Activated CD8-positive, alpha-beta T cell treated with anti-CD3 and anti-CD28 coated beads for 36 hours (primary cell): ENCODE measurements around the gene C19orf25. TPM values are rescaled to one million over a fixed set of nuclear protein-coding genes. Genes with fewer than 3 reads are reported as not detected.

Experiments used
- ATAC-seq: fragments of 200-7000 bp; cut with Tn5 transposase; one replicate; pipeline ENCODE4 v1.10.0; 2021; ENCODE audit warnings: mild to moderate bottlenecking, moderate library complexity
- CTCF ChIA-PET: fragments of 350-600 bp; sonication (Branson Sonifier 250); formaldehyde crosslinking; loops from one replicate; lab custom pipeline; 2021; ENCODE audit warnings: antibody characterized with exemption; lab: Charles Lee
- POLR2A ChIA-PET: fragments of 350-600 bp; sonication (Branson Sonifier 250); formaldehyde crosslinking; loops from one replicate; lab custom pipeline; 2021; ENCODE audit warnings: antibody characterized with exemption; lab: Charles Lee
- DNase-seq: peaks from one replicate; pipeline ENCODE4 v3.0.0-alpha.2; 2020
- H3K27ac Mint-ChIP-seq: one replicate; pipeline ENCODE4 v1.8.0; 2021; ENCODE audit warnings: mild to moderate bottlenecking, mixed read lengths
- H3K27me3 Mint-ChIP-seq: one replicate; pipeline ENCODE4 v1.8.0; 2021; ENCODE audit warnings: mixed read lengths
- H3K36me3 Mint-ChIP-seq: one replicate; pipeline ENCODE4 v1.8.0; 2021; ENCODE audit warnings: low read depth, mixed read lengths
- H3K4me1 Mint-ChIP-seq: one replicate; pipeline ENCODE4 v1.8.0; 2021; ENCODE audit warnings: low read depth, mixed read lengths
- H3K4me3 Mint-ChIP-seq: one replicate; pipeline ENCODE4 v1.8.0; 2021; ENCODE audit warnings: mild to moderate bottlenecking, moderate library complexity, mixed read lengths
- H3K9me3 Mint-ChIP-seq: one replicate; pipeline ENCODE4 v1.8.0; 2021; ENCODE audit warnings: mixed read lengths
- CTCF ChIP-seq: fragments of 200-600 bp; IDR thresholded peaks from one replicate; pipeline ENCODE4 v1.8.0; 2022; ENCODE audit warnings: antibody characterized with exemption, mild to moderate bottlenecking
- intact Hi-C: fragments of 100-400 bp; cut with micrococcal nuclease; formaldehyde crosslinking; loops from one replicate; pipeline ENCODE4 v1.10.0; 2022
- total RNA-seq, 2 experiments: library from RNA; stranded (reverse); gene quantifications; one replicate each; pipeline ENCODE4 v1.2.3, GENCODE V29; 2021

C19orf25 gene
- total RNA-seq, 2 experiments from 2014 or later = 21.3 to 21.5 TPM

GRCh38 chr19:1470305-1471009 lies 8.6 kb downstream of the C19orf25 start:
- POLR2A ChIA-PET = interaction anchor here (0.7 to 1.8 kb wide), 4 partner anchors 26 to 119 kb away, joined by 3 to 4 read pairs (median 4); no protein-coding TSS in a partner anchor
- ATAC-seq (peak; percentile 62), DNase-seq (peak; percentile 79)
- H3K4me3 Mint-ChIP-seq = peak overlapping the region; percentile 58
- CTCF ChIA-PET = no interaction called here
- peaks cover 13% of the 10 kb centered on the region for H3K27me3 Mint-ChIP-seq
- H3K27ac Mint-ChIP-seq = no peak overlapping the region
- no peaks in the 10 kb centered on the region for H3K36me3 Mint-ChIP-seq
- TF ChIP-seq CTCF = no peak
- H3K9me3 Mint-ChIP-seq = no peaks in the 10 kb centered on the region
- intact Hi-C loops = no loop called here
- H3K4me1 Mint-ChIP-seq = peaks cover 11% of the 10 kb centered on the region

- no peak for ATAC-seq
- ChIA-PET POLR2A (no interaction called here), CTCF (no interaction called here)
- TF ChIP-seq CTCF = no peak
- no peak for DNase-seq
- Mint-ChIP-seq H3K4me3 (peak overlapping the region; percentile 58), H3K9me3 (no peaks in the 10 kb centered on the region), H3K36me3 (no peaks in the 10 kb centered on the region), H3K4me1 (peaks cover 11% of the 10 kb centered on the region), H3K27ac (no peak overlapping the region), H3K27me3 (peaks cover 13% of the 10 kb centered on the region)
- intact Hi-C loops = no loop called here
These were observed 9.0 kb downstream of the C19orf25 start for GRCh38 chr19:1470055-1470304.

GRCh38 chr19:1469255-1470054 lies 9.6 kb downstream of the C19orf25 start:
- no peaks in the 10 kb centered on the region for H3K9me3 Mint-ChIP-seq
- no peak overlapping the region for H3K27ac Mint-ChIP-seq
- ChIA-PET POLR2A (interaction anchor here (0.9 kb wide), 2 partner anchors 12 to 32 kb away, joined by 3 read pairs; partner anchors contain the start of gene RPS15), CTCF (interaction anchor here (2.4 kb wide), 1 partner anchor 25 kb away, joined by 13 read pairs; no protein-coding TSS in a partner anchor)
- no peak for TF ChIP-seq CTCF
- peak; percentile 40 for DNase-seq
- peaks cover 13% of the 10 kb centered on the region for H3K27me3 Mint-ChIP-seq
- H3K4me3 Mint-ChIP-seq = no peak overlapping the region
- H3K4me1 Mint-ChIP-seq = peaks cover 11% of the 10 kb centered on the region
- intact Hi-C loops = no loop called here
- peak; percentile 21 for ATAC-seq
- no peaks in the 10 kb centered on the region for H3K36me3 Mint-ChIP-seq

- ATAC-seq (peak; percentile 4), DNase-seq (peak; percentile 51)
- intact Hi-C loops = no loop called here
- Mint-ChIP-seq H3K36me3 (no peaks in the 10 kb centered on the region), H3K4me1 (peaks cover 11% of the 10 kb centered on the region), H3K9me3 (no peaks in the 10 kb centered on the region), H3K4me3 (no peak overlapping the region), H3K27ac (no peak overlapping the region), H3K27me3 (peaks cover 13% of the 10 kb centered on the region)
- TF ChIP-seq CTCF = no peak
- POLR2A ChIA-PET = interaction anchor here (0.9 to 1.2 kb wide), 3 partner anchors 11 to 31 kb away, joined by 3 to 4 read pairs (median 3); partner anchors contain the start of gene RPS15
- CTCF ChIA-PET = interaction anchor here (2.4 kb wide), 1 partner anchor 24 kb away, joined by 13 read pairs; no protein-coding TSS in a partner anchor
These were observed 10.2 kb downstream of the C19orf25 start for GRCh38 chr19:1468821-1469254.
